ENCODE data around the gene LSM14B.

The LSM14B gene

GRCh38 chr20:62162765-62163484 is 40.6 kb downstream of the LSM14B start:
- Histone ChIP-seq H3K27me3 (ENCODE audit: control insufficient read depth, insufficient read depth, low read length, poor library complexity, severe bottlenecking) (no peaks in the 10 kb centered on the region), H3K4me1 (ENCODE audit: control insufficient read depth, insufficient read depth, low read length) (no peaks in the 10 kb centered on the region), H3K9me3 (ENCODE audit: control insufficient read depth, low read length) (no peaks in the 10 kb centered on the region), H3K36me3 (ENCODE audit: control insufficient read depth, insufficient read depth, low read length) (peaks cover 47% of the 10 kb centered on the region), H3K27ac (ENCODE audit: insufficient read depth, low read depth, low read length, poor library complexity, severe bottlenecking) (no peak overlapping the region), H3K4me3 (ENCODE audit: insufficient read depth, low read depth, low read length) (no peak overlapping the region)
- 95 to 96% methylated on average over 38 of the region's 38 CpGs for whole genome bisulfite sequencing, 2 experiments

GRCh38 chr20:62163485-62163865 is 41.2 kb downstream of the LSM14B start:
- Histone ChIP-seq H3K9me3 (ENCODE audit: control insufficient read depth, low read length) (no peaks in the 10 kb centered on the region), H3K27ac (ENCODE audit: insufficient read depth, low read depth, low read length, poor library complexity, severe bottlenecking) (no peak overlapping the region), H3K4me1 (ENCODE audit: control insufficient read depth, insufficient read depth, low read length) (no peaks in the 10 kb centered on the region), H3K27me3 (ENCODE audit: control insufficient read depth, insufficient read depth, low read length, poor library complexity, severe bottlenecking) (no peaks in the 10 kb centered on the region), H3K36me3 (ENCODE audit: control insufficient read depth, insufficient read depth, low read length) (peaks cover 50% of the 10 kb centered on the region), H3K4me3 (ENCODE audit: insufficient read depth, low read depth, low read length) (no peak overlapping the region)
- 95 to 97% methylated on average over 25 of the region's 25 CpGs for WGBS, 2 experiments

- H3K27me3 ChIP-seq (ENCODE audit: control insufficient read depth, insufficient read depth, low read length, poor library complexity, severe bottlenecking), result no peaks in the 10 kb centered on the region
- WGBS, 2 experiments, result 96 to 97% methylated on average over 29 of the region's 29 CpGs
- H3K4me3 ChIP-seq (ENCODE audit: insufficient read depth, low read depth, low read length), result no peak overlapping the region
- no peak overlapping the region for H3K27ac ChIP-seq (ENCODE audit: insufficient read depth, low read depth, low read length, poor library complexity, severe bottlenecking)
- H3K4me1 ChIP-seq (ENCODE audit: control insufficient read depth, insufficient read depth, low read length), result no peaks in the 10 kb centered on the region
- H3K36me3 ChIP-seq (ENCODE audit: control insufficient read depth, insufficient read depth, low read length), result peaks cover 50% of the 10 kb centered on the region
- no peaks in the 10 kb centered on the region for H3K9me3 ChIP-seq (ENCODE audit: control insufficient read depth, low read length)
Measured at GRCh38 chr20:62163986-62164762, 41.9 kb downstream of the LSM14B start.

- no peaks in the 10 kb centered on the region for H3K4me1 ChIP-seq (ENCODE audit: control insufficient read depth, insufficient read depth, low read length)
- 97 to 98% methylated on average over 41 of the region's 41 CpGs for WGBS, 2 experiments
- H3K27ac ChIP-seq (ENCODE audit: insufficient read depth, low read depth, low read length, poor library complexity, severe bottlenecking), result no peak overlapping the region
- H3K9me3 ChIP-seq (ENCODE audit: control insufficient read depth, low read length), result no peaks in the 10 kb centered on the region
- H3K4me3 ChIP-seq (ENCODE audit: insufficient read depth, low read depth, low read length), result no peak overlapping the region
- H3K36me3 ChIP-seq (ENCODE audit: control insufficient read depth, insufficient read depth, low read length), result peaks cover 50% of the 10 kb centered on the region
- no peaks in the 10 kb centered on the region for H3K27me3 ChIP-seq (ENCODE audit: control insufficient read depth, insufficient read depth, low read length, poor library complexity, severe bottlenecking)
Measured at GRCh38 chr20:62164879-62165761, 42.8 kb downstream of the LSM14B start.

GRCh38 chr20:62165762-62166399 is 43.6 kb downstream of the LSM14B start:
- 95 to 96% methylated on average over 25 of the region's 25 CpGs for WGBS, 2 experiments
- Histone ChIP-seq H3K4me3 (ENCODE audit: insufficient read depth, low read depth, low read length) (no peak overlapping the region), H3K27me3 (ENCODE audit: control insufficient read depth, insufficient read depth, low read length, poor library complexity, severe bottlenecking) (no peaks in the 10 kb centered on the region), H3K27ac (ENCODE audit: insufficient read depth, low read depth, low read length, poor library complexity, severe bottlenecking) (no peak overlapping the region), H3K4me1 (ENCODE audit: control insufficient read depth, insufficient read depth, low read length) (no peaks in the 10 kb centered on the region), H3K36me3 (ENCODE audit: control insufficient read depth, insufficient read depth, low read length) (peaks cover 45% of the 10 kb centered on the region), H3K9me3 (ENCODE audit: control insufficient read depth, low read length) (no peaks in the 10 kb centered on the region)

GRCh38 chr20:62167474-62167873 is 45.2 kb downstream of the LSM14B start:
- H3K36me3 ChIP-seq (ENCODE audit: control insufficient read depth, insufficient read depth, low read length), result peaks cover 40% of the 10 kb centered on the region
- H3K4me3 ChIP-seq (ENCODE audit: insufficient read depth, low read depth, low read length), result no peak overlapping the region
- 92 to 96% methylated on average over 6 of the region's 6 CpGs for WGBS, 2 experiments

GRCh38 chr20:62168061-62168460 is 45.8 kb downstream of the LSM14B start:
- H3K27me3 ChIP-seq (ENCODE audit: control insufficient read depth, insufficient read depth, low read length, poor library complexity, severe bottlenecking), result no peaks in the 10 kb centered on the region
- H3K9me3 ChIP-seq (ENCODE audit: control insufficient read depth, low read length), result no peaks in the 10 kb centered on the region
- WGBS, 2 experiments, result 91 to 96% methylated on average over 4 of the region's 4 CpGs
- no peak overlapping the region for H3K27ac ChIP-seq (ENCODE audit: insufficient read depth, low read depth, low read length, poor library complexity, severe bottlenecking)
- H3K36me3 ChIP-seq (ENCODE audit: control insufficient read depth, insufficient read depth, low read length), result peaks cover 36% of the 10 kb centered on the region
- H3K4me1 ChIP-seq (ENCODE audit: control insufficient read depth, insufficient read depth, low read length), result no peaks in the 10 kb centered on the region
- no peak overlapping the region for H3K4me3 ChIP-seq (ENCODE audit: insufficient read depth, low read depth, low read length)

More at GRCh38 chr20:62167474-62167873, 45.2 kb downstream of the LSM14B start:
- Histone ChIP-seq H3K27me3 (ENCODE audit: control insufficient read depth, insufficient read depth, low read length, poor library complexity, severe bottlenecking) (no peaks in the 10 kb centered on the region), H3K9me3 (ENCODE audit: control insufficient read depth, low read length) (no peaks in the 10 kb centered on the region), H3K4me1 (ENCODE audit: control insufficient read depth, insufficient read depth, low read length) (no peaks in the 10 kb centered on the region), H3K27ac (ENCODE audit: insufficient read depth, low read depth, low read length, poor library complexity, severe bottlenecking) (no peak overlapping the region)

GRCh38 chr20:62168890-62169435 is 46.7 kb downstream of the LSM14B start:
- 96 to 97% methylated on average over 23 of the region's 23 CpGs for WGBS, 2 experiments
- Histone ChIP-seq H3K36me3 (ENCODE audit: control insufficient read depth, insufficient read depth, low read length) (peaks cover 29% of the 10 kb centered on the region), H3K27ac (ENCODE audit: insufficient read depth, low read depth, low read length, poor library complexity, severe bottlenecking) (no peak overlapping the region)

GRCh38 chr20:62170536-62170935 is 48.3 kb downstream of the LSM14B start:
- Histone ChIP-seq H3K9me3 (ENCODE audit: control insufficient read depth, low read length) (no peaks in the 10 kb centered on the region), H3K4me1 (ENCODE audit: control insufficient read depth, insufficient read depth, low read length) (no peaks in the 10 kb centered on the region), H3K4me3 (ENCODE audit: insufficient read depth, low read depth, low read length) (no peak overlapping the region), H3K27ac (ENCODE audit: insufficient read depth, low read depth, low read length, poor library complexity, severe bottlenecking) (no peak overlapping the region), H3K36me3 (ENCODE audit: control insufficient read depth, insufficient read depth, low read length) (peaks cover 26% of the 10 kb centered on the region), H3K27me3 (ENCODE audit: control insufficient read depth, insufficient read depth, low read length, poor library complexity, severe bottlenecking) (no peaks in the 10 kb centered on the region)
- WGBS, 2 experiments, result 93 to 94% methylated on average over 9 of the region's 9 CpGs

More at GRCh38 chr20:62168890-62169435, 46.7 kb downstream of the LSM14B start:
- Histone ChIP-seq H3K4me1 (ENCODE audit: control insufficient read depth, insufficient read depth, low read length) (no peaks in the 10 kb centered on the region), H3K4me3 (ENCODE audit: insufficient read depth, low read depth, low read length) (no peak overlapping the region), H3K9me3 (ENCODE audit: control insufficient read depth, low read length) (no peaks in the 10 kb centered on the region), H3K27me3 (ENCODE audit: control insufficient read depth, insufficient read depth, low read length, poor library complexity, severe bottlenecking) (no peaks in the 10 kb centered on the region)
